GM12891 (cell line): ENCODE data around the gene MRPS12. TPM values are rescaled to one million over a fixed set of nuclear protein-coding genes. Genes with fewer than 3 reads are reported as not detected.
"Not testable (repeated sequence)": the region's sequence is repeated elsewhere in the genome, so short reads cannot be mapped to it uniquely, and the experiment has no call there.

Source experiments
- DNase-seq: peaks from one replicate; pipeline ENCODE4 v3.0.0; 2011; ENCODE audit warnings: low spot score; ENCODE audit not compliant: insufficient read length
- FAIRE-seq: peaks from 2 replicates; lab custom pipeline; 2011; peaks lifted over from hg19 to GRCh38; lab: Jason Lieb, UNC
- PAX5 ChIP-seq: IDR thresholded peaks from 2 replicates; pipeline ENCODE4 v1.6.1; 2011; ENCODE audit warnings: low read length, moderate library complexity, mild to moderate bottlenecking; ENCODE audit not compliant: insufficient read depth, severe bottlenecking
- POLR2A ChIP-seq: IDR thresholded peaks from 2 replicates; pipeline ENCODE4 v1.6.1; 2011; ENCODE audit warnings: low read depth, low read length, control low read depth
- POLR2AphosphoS5 ChIP-seq: IDR thresholded peaks from 2 replicates; pipeline ENCODE4 v1.6.1; 2011; ENCODE audit warnings: low read depth, low read length, control low read depth
- POU2F2 ChIP-seq: IDR thresholded peaks from 2 replicates; pipeline ENCODE4 v1.6.1; 2011; ENCODE audit warnings: low read depth, mild to moderate bottlenecking, control low read depth, low read length, moderate library complexity
- SPI1 ChIP-seq: IDR thresholded peaks from 2 replicates; pipeline ENCODE4 v1.6.1; 2011; ENCODE audit warnings: low read depth, low read length, control low read depth
- TAF1 ChIP-seq: IDR thresholded peaks from 2 replicates; pipeline ENCODE4 v1.6.1; 2011; ENCODE audit warnings: low read depth, low read length, control low read depth
- polyA plus RNA-seq: library from polyadenylated mRNA; unstranded; fragments of >200 nt; gene quantifications from one replicate; pipeline ENCODE4 v1.2.1, GENCODE V29; 2012; ENCODE audit warnings: low read depth, missing spikeins, inconsistent platforms; ENCODE audit not compliant: missing spikeins

MRPS12 gene
- polyA plus RNA-seq: 59.8 TPM

DNA sequence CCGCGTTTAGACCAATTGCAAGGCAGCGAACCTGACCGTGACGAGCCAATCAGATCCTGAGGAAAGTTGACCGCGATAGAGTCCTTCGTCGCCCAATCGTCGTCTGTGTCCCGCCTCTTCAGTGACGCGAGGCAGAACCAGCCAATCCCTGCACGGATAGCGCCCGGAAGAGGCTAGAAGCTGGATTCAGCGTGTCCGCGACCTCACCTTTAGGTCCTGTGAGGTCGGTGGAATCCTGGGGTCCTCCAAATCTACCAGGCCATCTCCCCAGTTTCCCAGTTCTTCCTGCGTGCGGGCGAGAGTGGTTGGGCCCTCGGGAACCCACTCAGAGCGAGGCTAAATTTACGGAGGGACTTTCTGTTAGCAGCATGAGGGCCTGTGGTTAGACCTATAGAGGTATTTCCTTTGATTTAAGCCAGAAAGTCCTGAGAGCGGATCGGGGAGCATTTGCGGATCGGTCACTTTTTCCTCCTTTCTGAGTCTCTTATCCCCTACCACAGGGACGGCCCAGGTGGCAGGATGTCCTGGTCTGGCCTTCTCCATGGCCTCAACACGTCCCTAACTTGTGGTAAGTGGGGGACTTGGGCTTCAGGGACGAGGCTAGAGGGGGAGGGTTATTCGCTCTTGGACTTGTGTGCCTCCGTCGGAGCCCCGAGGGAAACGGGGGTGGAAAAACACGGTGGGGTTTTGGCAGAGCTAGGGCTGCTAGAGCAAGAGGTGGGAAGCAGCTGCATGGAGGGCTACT, at the start of gene MRPS12:
TSS of gene MRPS12 (plus strand) at position 169 of the 745 bp plus-strand sequence. CDS start at position 520, 351 bp downstream.
- TF ChIP-seq TAF1: peak; percentile 47; the same call in 1 of the 2 replicates
- TF ChIP-seq PAX5: no peak
- 0 out of 2 replicates have a peak, but pooled peaks have one; percentile 69 for TF ChIP-seq POU2F2
- TF ChIP-seq SPI1: no peak
- TF ChIP-seq POLR2AphosphoS5: peak; percentile 94
- TF ChIP-seq POLR2A: peak; percentile 92
- peak; percentile 100 for FAIRE-seq
- peak; percentile 96 for DNase-seq

DNA sequence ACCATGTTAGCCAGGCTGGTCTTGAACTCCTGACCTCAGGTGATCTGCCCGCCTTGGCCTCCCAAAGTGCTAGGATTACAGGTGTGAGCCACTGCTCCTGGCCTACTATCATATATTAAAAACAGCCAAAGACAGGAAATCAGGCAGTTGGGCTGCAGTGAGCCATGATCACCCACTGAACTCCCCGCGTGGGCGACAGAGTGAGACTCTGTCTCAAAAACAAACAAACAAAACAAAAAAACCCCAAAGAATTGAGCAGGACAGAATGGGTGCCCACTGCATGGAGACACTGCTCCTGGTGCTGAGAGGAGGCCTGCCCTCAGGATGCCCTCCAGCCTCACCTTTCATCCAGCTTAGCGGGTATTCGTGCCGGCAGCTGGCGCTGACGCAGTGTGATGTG, 47.5 kb upstream of the MRPS12 start:
- DNase-seq (no peak), FAIRE-seq (no peak)
- TF ChIP-seq PAX5: no peak
- TF ChIP-seq POU2F2: no peak
- no peak for TF ChIP-seq TAF1
- no peak for TF ChIP-seq SPI1
- TF ChIP-seq POLR2AphosphoS5: no peak
- TF ChIP-seq POLR2A: no peak

DNA sequence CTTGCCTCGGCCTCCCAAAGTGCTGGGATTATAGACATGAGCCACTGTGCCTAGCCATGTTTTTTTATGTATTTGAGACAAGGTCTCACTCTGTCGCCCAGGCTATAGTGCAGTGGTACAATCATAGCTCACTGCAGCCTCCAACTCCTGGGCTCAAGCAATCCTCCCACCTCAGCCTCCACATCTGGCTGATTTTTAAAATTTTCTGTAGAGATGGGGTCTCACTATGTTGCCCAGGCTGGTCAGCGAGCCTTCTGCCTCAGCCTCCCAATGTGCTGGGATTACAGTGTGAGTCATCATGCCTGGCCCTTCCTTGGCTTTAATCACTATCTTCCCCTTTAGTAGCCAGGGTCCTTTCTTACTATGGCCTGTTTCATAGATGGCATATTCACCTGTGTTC, 46.1 kb upstream of the MRPS12 start:
- DNase-seq, FAIRE-seq: not testable (repeated sequence)

DNA sequence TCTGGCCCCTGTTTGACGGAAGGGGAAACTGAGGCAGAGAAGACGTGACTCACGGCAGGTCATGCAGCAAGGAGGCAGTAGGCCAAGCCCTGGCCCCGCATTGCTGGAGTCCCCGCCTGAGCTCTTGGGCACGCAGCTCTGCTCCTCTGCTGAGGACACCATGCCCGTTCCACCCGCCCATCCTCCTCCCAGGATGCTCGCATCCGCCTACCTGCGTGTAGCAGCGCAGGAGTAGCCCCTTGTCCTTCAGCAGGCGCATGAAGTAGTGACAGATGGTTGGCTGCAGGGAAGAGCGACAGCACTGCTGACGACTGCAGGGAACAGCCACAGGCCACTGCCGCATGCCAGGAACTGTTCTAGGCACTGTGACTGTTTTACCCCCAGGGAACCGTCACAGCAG, 41.9 kb upstream of the MRPS12 start:
- FAIRE-seq: no peak
- TF ChIP-seq POLR2AphosphoS5 (no peak), SPI1 (no peak), POU2F2 (no peak), TAF1 (no peak), PAX5 (no peak), POLR2A (no peak)

DNA sequence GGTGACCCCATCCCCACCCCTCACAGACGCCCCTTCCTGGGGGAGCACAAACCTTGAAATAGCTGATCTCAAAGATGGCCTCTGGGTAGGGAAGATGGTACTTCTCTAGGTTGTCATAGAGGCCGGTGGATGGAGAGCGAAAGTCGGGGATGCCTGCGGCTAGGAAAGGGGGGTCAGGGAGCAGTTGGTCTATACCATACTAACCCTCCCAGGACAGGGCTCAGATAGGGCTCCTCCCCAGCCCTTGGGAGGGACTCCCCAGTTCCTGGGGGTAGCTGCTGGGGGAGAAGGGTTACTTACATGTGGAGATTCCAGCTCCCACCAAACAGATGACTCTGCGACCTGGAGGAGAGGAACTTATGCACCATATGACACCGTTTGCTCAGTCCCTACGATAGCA, 40.9 kb upstream of the MRPS12 start:
- DNase-seq (no peak), FAIRE-seq (no peak)
- TF ChIP-seq POU2F2: no peak
- no peak for TF ChIP-seq SPI1
- no peak for TF ChIP-seq POLR2AphosphoS5
- no peak for TF ChIP-seq POLR2A

More for the DNA sequence above, 41.9 kb upstream of the MRPS12 start:
- no peak for DNase-seq

DNA sequence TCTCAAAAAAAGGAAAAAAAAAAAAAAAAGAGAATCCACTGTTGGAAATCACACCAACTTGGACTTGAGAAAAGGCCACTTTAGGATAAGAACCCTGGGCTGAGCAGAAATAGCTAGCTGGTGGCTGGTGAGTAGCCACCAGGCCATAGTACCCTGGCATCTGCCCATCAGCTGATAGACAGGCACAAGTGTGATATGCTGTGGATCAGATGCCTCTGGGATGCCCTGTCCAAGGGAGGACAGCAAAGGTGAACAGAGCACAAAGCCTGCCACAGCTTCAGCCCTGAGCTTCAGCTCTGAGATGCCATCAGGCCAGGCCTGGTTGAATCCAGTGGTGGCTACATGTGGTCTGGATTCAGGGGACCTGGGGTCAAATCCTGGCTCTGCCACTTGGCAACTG, 40.1 kb upstream of the MRPS12 start:
- no peak for FAIRE-seq
- DNase-seq: no peak

DNA sequence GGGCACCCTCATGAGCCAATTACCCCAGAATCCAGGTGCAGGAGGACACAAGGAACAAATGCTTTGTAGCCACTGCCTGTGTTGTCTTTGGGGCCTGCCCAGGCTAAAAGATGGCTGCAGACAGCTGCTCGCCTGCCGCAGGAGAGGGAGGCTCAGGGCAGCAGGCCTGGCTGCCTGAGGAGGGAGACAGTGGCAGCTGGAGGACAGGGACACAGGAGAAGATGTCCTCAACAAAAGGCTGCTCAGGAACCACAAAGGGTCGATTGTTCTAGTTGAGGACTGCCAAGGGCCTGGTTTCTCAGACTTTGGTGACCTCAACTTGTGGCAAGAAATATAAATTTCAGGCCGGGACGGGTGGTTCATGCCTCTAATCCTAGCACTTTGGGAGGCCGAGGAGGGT, 39.0 kb upstream of the MRPS12 start:
- FAIRE-seq: no peak
- TF ChIP-seq SPI1 (no peak), TAF1 (no peak)
- no peak for DNase-seq

More for the DNA sequence above, 40.1 kb upstream of the MRPS12 start:
- TF ChIP-seq PAX5 (no peak), POLR2AphosphoS5 (no peak), POLR2A (no peak), TAF1 (no peak), SPI1 (no peak), POU2F2 (no peak)

DNA sequence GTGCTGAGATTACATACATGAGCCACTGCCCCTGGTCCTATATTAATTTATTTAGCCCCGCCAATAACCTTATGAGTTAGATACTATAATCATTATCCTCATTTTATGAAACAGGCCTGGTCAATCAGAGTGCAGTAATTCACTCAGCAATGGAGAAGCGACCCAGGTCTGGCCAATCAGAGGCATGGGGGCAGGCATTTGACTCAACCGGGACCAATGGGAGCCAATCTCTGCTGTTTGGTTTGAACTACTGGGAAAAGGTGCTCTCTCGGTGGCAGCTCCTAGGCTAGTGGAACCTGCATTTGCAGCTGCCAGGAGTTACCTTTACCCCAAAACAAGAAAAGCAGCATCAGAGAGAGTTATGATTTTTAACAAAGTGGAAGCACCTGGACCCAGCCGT, 37.9 kb upstream of the MRPS12 start:
- DNase-seq (no peak), FAIRE-seq (no peak)
- TF ChIP-seq POLR2AphosphoS5 (no peak), TAF1 (no peak), PAX5 (no peak), POU2F2 (no peak), POLR2A (no peak), SPI1 (no peak)

DNA sequence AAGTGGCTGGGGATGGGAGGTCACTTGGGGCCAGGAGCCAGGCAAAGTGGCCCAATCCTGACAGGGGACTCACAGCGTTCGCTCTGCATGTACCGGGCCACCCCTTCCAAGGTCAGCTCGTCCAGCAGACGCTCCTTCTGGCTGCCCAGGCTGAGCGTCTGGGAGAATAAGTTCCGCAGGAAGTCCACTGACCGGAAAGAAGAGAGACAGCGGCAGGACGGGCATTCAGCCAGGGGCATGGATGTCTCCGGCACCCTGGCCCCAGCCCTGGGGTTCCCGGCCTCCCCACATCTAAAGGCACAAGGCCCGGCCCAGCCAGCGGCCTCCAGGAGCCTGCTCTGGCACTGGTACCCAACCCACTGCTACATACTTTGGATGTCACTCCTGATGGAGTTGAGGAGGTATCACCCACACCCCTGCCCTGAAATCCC, 37.4 kb upstream of the MRPS12 start:
- no peak for TF ChIP-seq POLR2A
- TF ChIP-seq SPI1: no peak
- no peak for TF ChIP-seq TAF1
- no peak for TF ChIP-seq PAX5
- TF ChIP-seq POU2F2: no peak
- no peak for TF ChIP-seq POLR2AphosphoS5
- no peak for FAIRE-seq
- DNase-seq: no peak

DNA sequence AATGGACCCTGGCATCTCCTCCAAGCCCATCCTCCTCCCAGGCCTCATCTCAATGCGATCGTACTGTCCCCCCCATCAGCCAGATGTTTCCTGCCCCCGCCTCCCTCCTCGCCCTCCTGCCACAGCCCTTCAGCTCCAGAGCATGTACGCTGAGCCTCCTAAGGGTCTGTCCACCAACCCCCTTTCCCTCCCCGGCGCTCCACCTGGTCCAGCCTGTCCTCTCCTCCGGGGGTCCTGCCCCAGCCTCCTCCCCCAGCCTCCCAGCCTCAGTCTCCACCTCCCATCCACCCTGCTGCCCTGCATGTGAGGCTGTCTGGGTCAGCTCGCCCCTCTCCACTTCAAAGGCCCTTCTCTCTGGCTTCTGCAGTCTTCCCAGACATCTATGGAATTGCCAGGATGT, 35.8 kb upstream of the MRPS12 start:
- DNase-seq (no peak), FAIRE-seq (no peak)
- TF ChIP-seq PAX5 (no peak), POLR2A (no peak), POLR2AphosphoS5 (no peak), SPI1 (no peak), POU2F2 (no peak), TAF1 (no peak)

DNA sequence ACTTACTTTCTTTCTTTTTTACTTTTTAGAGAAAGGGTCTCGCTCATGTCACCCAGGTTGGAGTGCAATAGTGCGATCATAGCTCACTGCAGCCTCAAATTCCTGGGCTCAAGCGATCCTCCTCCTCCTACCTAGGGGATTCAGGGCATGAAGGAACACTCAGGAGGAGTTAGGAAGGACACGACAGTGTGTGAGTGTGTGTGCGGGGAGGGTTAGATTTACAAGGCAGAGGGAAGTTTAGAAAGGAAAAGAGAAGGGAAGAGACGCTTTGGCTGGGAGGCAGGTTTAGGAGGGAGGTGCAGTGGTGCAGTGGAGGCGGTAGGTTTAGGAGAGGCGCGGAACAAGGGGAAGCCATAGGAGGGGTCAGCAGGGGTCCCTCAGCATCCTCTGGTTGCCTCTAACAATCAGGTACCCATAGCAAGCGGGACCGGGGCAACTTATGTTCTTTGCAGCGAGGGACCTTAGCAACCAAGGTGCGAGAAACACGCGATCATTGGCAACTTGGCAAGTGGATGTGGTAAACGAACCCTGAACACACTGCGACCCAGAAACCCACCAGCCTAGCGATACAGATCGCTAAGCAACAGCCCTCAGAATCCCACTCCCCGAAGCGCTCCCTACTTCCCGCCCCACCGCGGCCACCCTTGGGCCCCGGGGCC, 31.8 kb upstream of the MRPS12 start:
- DNase-seq (no peak), FAIRE-seq (no peak)
- no peak for TF ChIP-seq POLR2AphosphoS5
- no peak for TF ChIP-seq POLR2A
- no peak for TF ChIP-seq PAX5
- no peak for TF ChIP-seq POU2F2
- TF ChIP-seq SPI1: no peak
- TF ChIP-seq TAF1: no peak
